Measurements from ENCODE around the gene TEX11.
A peak's percentile ranks its signal among the peaks of the same experiment; 100 is the strongest.
"Not testable (repeated sequence)": the region's sequence is repeated elsewhere in the genome, so short reads cannot be mapped to it uniquely, and the experiment has no call there.

The TEX11 gene

GRCh38 chrX:70755850-70756249, 152.7 kb downstream of the TEX11 start:
- DNase-seq (ENCODE audit: low read depth): peak; percentile 25

- DNase-seq (ENCODE audit: low read depth): no peak
Observed at GRCh38 chrX:70754169-70754848, 154.2 kb downstream of the TEX11 start.

GRCh38 chrX:70733774-70734173, 174.7 kb downstream of the TEX11 start:
- not testable (repeated sequence) for DNase-seq (ENCODE audit: low read depth)

- not testable (repeated sequence) for DNase-seq (ENCODE audit: low read depth)
Observed at GRCh38 chrX:70727961-70728360, 180.6 kb downstream of the TEX11 start.

GRCh38 chrX:70720721-70721120, 187.8 kb downstream of the TEX11 start:
- no peak for DNase-seq (ENCODE audit: low read depth)

- not testable (repeated sequence) for DNase-seq (ENCODE audit: low read depth)
Observed at GRCh38 chrX:70711336-70711735, 197.2 kb downstream of the TEX11 start.

- no peak for DNase-seq (ENCODE audit: low read depth)
Observed at GRCh38 chrX:70694339-70695122, 214.0 kb downstream of the TEX11 start.

GRCh38 chrX:70679455-70679854, 229.1 kb downstream of the TEX11 start:
- not testable (repeated sequence) for DNase-seq (ENCODE audit: low read depth)

- DNase-seq (ENCODE audit: low read depth): no peak
Observed at GRCh38 chrX:70675284-70675683, 233.2 kb downstream of the TEX11 start.

- no peak for DNase-seq (ENCODE audit: low read depth)
Observed at GRCh38 chrX:70672326-70672725, 236.2 kb downstream of the TEX11 start.

- DNase-seq (ENCODE audit: low read depth): no peak
Observed at GRCh38 chrX:70669120-70669519, 239.4 kb downstream of the TEX11 start.

GRCh38 chrX:70664726-70665125, 243.8 kb downstream of the TEX11 start:
- DNase-seq (ENCODE audit: low read depth): no peak

- not testable (repeated sequence) for DNase-seq (ENCODE audit: low read depth)
Observed at GRCh38 chrX:70661124-70661523, 247.4 kb downstream of the TEX11 start.

GRCh38 chrX:70657546-70657945, 251.0 kb downstream of the TEX11 start:
- DNase-seq (ENCODE audit: low read depth): not testable (repeated sequence)

GRCh38 chrX:70656304-70656703, 252.2 kb downstream of the TEX11 start:
- no peak for DNase-seq (ENCODE audit: low read depth)

- DNase-seq (ENCODE audit: low read depth): not testable (repeated sequence)
Observed at GRCh38 chrX:70647910-70648309, 260.6 kb downstream of the TEX11 start.

GRCh38 chrX:70636218-70636617, 272.3 kb downstream of the TEX11 start:
- no peak for DNase-seq (ENCODE audit: low read depth)

- no peak for DNase-seq (ENCODE audit: low read depth)
Observed at GRCh38 chrX:70635669-70636068, 272.8 kb downstream of the TEX11 start.

GRCh38 chrX:70635227-70635626, 273.3 kb downstream of the TEX11 start:
- DNase-seq (ENCODE audit: low read depth): no peak

GRCh38 chrX:70621743-70622142, 286.8 kb downstream of the TEX11 start:
- DNase-seq (ENCODE audit: low read depth): no peak

- DNase-seq (ENCODE audit: low read depth): no peak
Observed at GRCh38 chrX:70618467-70618866, 290.0 kb downstream of the TEX11 start.

GRCh38 chrX:70613295-70613694, 295.2 kb downstream of the TEX11 start:
- no peak for DNase-seq (ENCODE audit: low read depth)

GRCh38 chrX:70605352-70605751, 303.2 kb downstream of the TEX11 start:
- DNase-seq (ENCODE audit: low read depth): no peak

All from activated T-cell treated with anti-CD3 and anti-CD28 coated beads for 1 hour (primary cell).